Type B pancreatic cell (in vitro differentiated cells): ENCODE data around the gene ADGRG3. TPM values are rescaled to one million over a fixed set of nuclear protein-coding genes. Genes with fewer than 3 reads are reported as not detected.

Experiments used
- DNase-seq: peaks from one replicate; pipeline ENCODE4 v3.0.0; 2021; ENCODE audit warnings: mixed read lengths; ENCODE audit not compliant: unreplicated experiment; ENCODE audit errors: extremely low spot score
- H3K27ac Mint-ChIP-seq: 2 replicates; pipeline ENCODE4 v1.8.0; 2021; ENCODE audit warnings: mild to moderate bottlenecking, mixed read lengths
- H3K27me3 Mint-ChIP-seq: 2 replicates; pipeline ENCODE4 v1.8.0; 2021; ENCODE audit warnings: mixed read lengths
- H3K36me3 Mint-ChIP-seq: 2 replicates; pipeline ENCODE4 v1.8.0; 2021; ENCODE audit warnings: mixed read lengths
- H3K4me1 Mint-ChIP-seq: one replicate; pipeline ENCODE4 v1.8.0; 2021; ENCODE audit warnings: mixed read lengths; ENCODE audit not compliant: unreplicated experiment
- H3K4me3 Mint-ChIP-seq: 2 replicates; pipeline ENCODE4 v1.8.0; 2021; ENCODE audit warnings: mild to moderate bottlenecking, mixed read lengths
- H3K9me3 Mint-ChIP-seq: 2 replicates; pipeline ENCODE4 v1.8.0; 2021; ENCODE audit warnings: mixed read lengths
- total RNA-seq: library from RNA; stranded (reverse); gene quantifications from 2 replicates; pipeline ENCODE4 v1.2.1, GENCODE V29; 2021; ENCODE audit warnings: low replicate concordance
- TF ChIP-seq, protein P1 (sequence below): fragments of 200-600 bp; sonication (generic); conservative IDR thresholded peaks from 2 replicates; pipeline ENCODE4 v1.5.0; 2021; ENCODE audit warnings: antibody characterized with exemption, mild to moderate bottlenecking

The ADGRG3 gene
- total RNA-seq, 1 donor from 2014 or later: not detected

GRCh38 chr16:57637965-57638364 lies 30.1 kb upstream of the ADGRG3 start:
- TF ChIP-seq, protein P1, sequence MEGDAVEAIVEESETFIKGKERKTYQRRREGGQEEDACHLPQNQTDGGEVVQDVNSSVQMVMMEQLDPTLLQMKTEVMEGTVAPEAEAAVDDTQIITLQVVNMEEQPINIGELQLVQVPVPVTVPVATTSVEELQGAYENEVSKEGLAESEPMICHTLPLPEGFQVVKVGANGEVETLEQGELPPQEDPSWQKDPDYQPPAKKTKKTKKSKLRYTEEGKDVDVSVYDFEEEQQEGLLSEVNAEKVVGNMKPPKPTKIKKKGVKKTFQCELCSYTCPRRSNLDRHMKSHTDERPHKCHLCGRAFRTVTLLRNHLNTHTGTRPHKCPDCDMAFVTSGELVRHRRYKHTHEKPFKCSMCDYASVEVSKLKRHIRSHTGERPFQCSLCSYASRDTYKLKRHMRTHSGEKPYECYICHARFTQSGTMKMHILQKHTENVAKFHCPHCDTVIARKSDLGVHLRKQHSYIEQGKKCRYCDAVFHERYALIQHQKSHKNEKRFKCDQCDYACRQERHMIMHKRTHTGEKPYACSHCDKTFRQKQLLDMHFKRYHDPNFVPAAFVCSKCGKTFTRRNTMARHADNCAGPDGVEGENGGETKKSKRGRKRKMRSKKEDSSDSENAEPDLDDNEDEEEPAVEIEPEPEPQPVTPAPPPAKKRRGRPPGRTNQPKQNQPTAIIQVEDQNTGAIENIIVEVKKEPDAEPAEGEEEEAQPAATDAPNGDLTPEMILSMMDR: no peak
- Mint-ChIP-seq H3K9me3 (no peaks in the 10 kb centered on the region), H3K27ac (no peak overlapping the region), H3K36me3 (no peaks in the 10 kb centered on the region), H3K4me1 (peaks cover 11% of the 10 kb centered on the region), H3K27me3 (no peaks in the 10 kb centered on the region), H3K4me3 (no peak overlapping the region)
- no peak for DNase-seq

DNA sequence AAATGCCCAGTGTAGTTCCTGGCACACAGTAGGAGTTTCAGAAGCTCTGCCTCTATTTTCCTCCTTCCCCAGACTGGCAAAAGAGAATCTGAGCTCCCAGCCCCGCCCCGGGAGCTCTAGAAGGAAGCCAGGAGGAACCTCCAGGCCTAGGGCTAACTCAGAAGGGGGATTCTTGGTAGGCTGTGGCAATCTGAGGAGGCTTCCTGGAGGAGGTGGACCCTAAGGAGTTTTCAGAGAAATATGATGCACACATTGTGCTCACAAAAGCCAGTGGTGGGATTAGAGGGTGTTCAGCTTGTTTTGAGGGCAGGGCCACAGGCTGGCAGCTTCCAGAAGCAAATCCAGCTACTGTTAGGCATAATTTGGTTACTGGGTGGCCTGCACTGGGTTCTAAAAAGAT lies 29.7 kb upstream of the ADGRG3 start:
- Mint-ChIP-seq H3K4me1 (peaks cover 16% of the 10 kb centered on the region), H3K4me3 (no peak overlapping the region), H3K36me3 (no peaks in the 10 kb centered on the region), H3K27me3 (no peaks in the 10 kb centered on the region), H3K9me3 (no peaks in the 10 kb centered on the region), H3K27ac (no peak overlapping the region)
- no peak for DNase-seq
- TF ChIP-seq, protein P1: no peak

- Mint-ChIP-seq H3K4me1 (peaks cover 16% of the 10 kb centered on the region), H3K9me3 (no peaks in the 10 kb centered on the region), H3K36me3 (no peaks in the 10 kb centered on the region), H3K4me3 (no peak overlapping the region), H3K27ac (peak overlapping the region; percentile 29), H3K27me3 (no peaks in the 10 kb centered on the region)
- no peak for DNase-seq
- TF ChIP-seq, protein P1: no peak
These were observed 28.8 kb upstream of the ADGRG3 start for GRCh38 chr16:57639172-57639887.

DNA sequence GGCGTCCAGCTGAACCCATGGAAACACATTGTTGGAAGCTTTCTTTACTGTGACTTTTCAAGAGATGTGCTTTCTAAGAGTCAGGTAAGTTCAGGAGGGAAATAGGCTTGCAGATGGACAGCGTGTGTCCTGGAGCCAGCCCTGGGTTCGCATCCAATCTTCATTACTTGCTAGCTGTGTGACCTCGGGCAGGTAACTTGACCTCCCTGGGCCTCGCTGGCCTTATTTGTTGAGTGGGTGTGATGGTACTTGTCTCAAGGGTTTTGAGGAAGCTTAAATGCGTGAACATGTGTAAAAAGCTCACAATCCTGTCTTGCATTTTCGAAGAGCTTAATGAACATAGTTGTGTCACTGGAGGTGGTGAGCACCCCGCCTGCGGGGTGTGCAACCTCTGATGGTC lies 27.9 kb upstream of the ADGRG3 start:
- Mint-ChIP-seq H3K4me1 (peaks cover 16% of the 10 kb centered on the region), H3K27me3 (no peaks in the 10 kb centered on the region), H3K9me3 (no peaks in the 10 kb centered on the region), H3K4me3 (no peak overlapping the region), H3K36me3 (no peaks in the 10 kb centered on the region), H3K27ac (peak overlapping the region; percentile 77)
- DNase-seq: no peak
- TF ChIP-seq, protein P1: no peak

- peak overlapping the region; percentile 77 for H3K27ac Mint-ChIP-seq
- H3K36me3 Mint-ChIP-seq: no peaks in the 10 kb centered on the region
- H3K27me3 Mint-ChIP-seq: no peaks in the 10 kb centered on the region
- H3K9me3 Mint-ChIP-seq: no peaks in the 10 kb centered on the region
- TF ChIP-seq, protein P1: no peak
- peaks cover 16% of the 10 kb centered on the region for H3K4me1 Mint-ChIP-seq
- DNase-seq: no peak
- no peak overlapping the region for H3K4me3 Mint-ChIP-seq
These were observed 27.5 kb upstream of the ADGRG3 start for GRCh38 chr16:57640612-57641011.
